HG03378 (cell line): ENCODE results near the gene EPRS1.

Experiments
- ATAC-seq: cut with Tn5 transposase; IDR thresholded peaks from one replicate; pipeline ENCODE4 v1.9.1; 2021; ENCODE audit warnings: mild to moderate bottlenecking, moderate library complexity; ENCODE audit not compliant: unreplicated experiment

EPRS1 gene

GRCh38 chr1:220046052-220046930, at the start of gene EPRS1:
Gene EPRS1 (minus strand): TSS chr1:220046505. CDS start chr1:220046388, 117 bp downstream.
- ATAC-seq: peak; percentile 96

GRCh38 chr1:220094016-220094911, 48.0 kb upstream of the EPRS1 start, which contains the start of gene IARS2:
Gene IARS2 (plus strand): TSS chr1:220094132. CDS start chr1:220094217, 85 bp downstream.
- ATAC-seq: peak; percentile 29

GRCh38 chr1:220093361-220094015, 47.2 kb upstream of the EPRS1 start:
- ATAC-seq: peak; percentile 32

GRCh38 chr1:220092694-220093093, 46.4 kb upstream of the EPRS1 start:
- no peak for ATAC-seq

- ATAC-seq: peak; percentile 64
These were observed 43.6 kb upstream of the EPRS1 start, which contains the start of gene BPNT1 for GRCh38 chr1:220089650-220090556. Gene BPNT1 (minus strand): TSS chr1:220089788. CDS start chr1:220079846, 9,942 bp downstream.

- peak; percentile 53 for ATAC-seq
These were observed 40.0 kb upstream of the EPRS1 start for GRCh38 chr1:220086261-220086686.

- ATAC-seq: no peak
These were observed 38.2 kb upstream of the EPRS1 start for GRCh38 chr1:220084460-220084859.

- no peak for ATAC-seq
These were observed 31.6 kb upstream of the EPRS1 start for GRCh38 chr1:220077887-220078286.

- no peak for ATAC-seq
These were observed 30.8 kb upstream of the EPRS1 start for GRCh38 chr1:220076861-220077762.

GRCh38 chr1:220067269-220068204, 21.2 kb upstream of the EPRS1 start:
- ATAC-seq: no peak

GRCh38 chr1:220062629-220063028, 16.3 kb upstream of the EPRS1 start:
- ATAC-seq: no peak

GRCh38 chr1:220060876-220061275, 14.6 kb upstream of the EPRS1 start:
- no peak for ATAC-seq

GRCh38 chr1:220056374-220056773, 10.1 kb upstream of the EPRS1 start:
- no peak for ATAC-seq

GRCh38 chr1:220045356-220046051, 801 bp downstream of the EPRS1 start:
- ATAC-seq: peak; percentile 31

GRCh38 chr1:220044678-220045355, 1.5 kb downstream of the EPRS1 start:
- no peak for ATAC-seq

GRCh38 chr1:220043646-220044045, 2.7 kb downstream of the EPRS1 start:
- ATAC-seq: no peak
